CD4-positive, alpha-beta T cell treated with Interleukin-21 for 1 hour (primary cell): ENCODE data around the gene TRIB2.

ENCODE experiments used
- DNase-seq: peaks from one replicate; pipeline ENCODE4 v3.0.0-alpha.2; 2020

Gene TRIB2

GRCh38 chr2:12721566-12722446 is 5.1 kb downstream of the TRIB2 start:
- DNase-seq = no peak

GRCh38 chr2:12722447-12723316 is 5.9 kb downstream of the TRIB2 start:
- DNase-seq = no peak

GRCh38 chr2:12723736-12724463 is 7.2 kb downstream of the TRIB2 start:
- DNase-seq = no peak

GRCh38 chr2:12725233-12726187 is 8.8 kb downstream of the TRIB2 start:
- DNase-seq = no peak

GRCh38 chr2:12726271-12726670 is 9.5 kb downstream of the TRIB2 start:
- no peak for DNase-seq

GRCh38 chr2:12727065-12727464 is 10.3 kb downstream of the TRIB2 start:
- DNase-seq = no peak

GRCh38 chr2:12727641-12728040 is 10.9 kb downstream of the TRIB2 start:
- DNase-seq = no peak

GRCh38 chr2:12728221-12728777 is 11.6 kb downstream of the TRIB2 start:
- DNase-seq = peak; percentile 75

GRCh38 chr2:12730265-12730664 is 13.5 kb downstream of the TRIB2 start:
- no peak for DNase-seq

- no peak for DNase-seq
These were observed 15.1 kb downstream of the TRIB2 start for GRCh38 chr2:12731701-12732280.

GRCh38 chr2:12732651-12733050 is 15.9 kb downstream of the TRIB2 start:
- DNase-seq = no peak

- DNase-seq = no peak
These were observed 17.1 kb downstream of the TRIB2 start for GRCh38 chr2:12733846-12734245.

- no peak for DNase-seq
These were observed 18.3 kb downstream of the TRIB2 start for GRCh38 chr2:12734914-12735654.

- DNase-seq = no peak
These were observed 20.6 kb downstream of the TRIB2 start for GRCh38 chr2:12737297-12737696.

GRCh38 chr2:12737738-12738485 is 21.2 kb downstream of the TRIB2 start:
- DNase-seq = no peak

- DNase-seq = no peak
These were observed 23.1 kb downstream of the TRIB2 start for GRCh38 chr2:12739721-12740254.

- no peak for DNase-seq
These were observed 24.6 kb downstream of the TRIB2 start for GRCh38 chr2:12741380-12741779.

GRCh38 chr2:12742891-12743290 is 26.2 kb downstream of the TRIB2 start:
- no peak for DNase-seq

- DNase-seq = no peak
These were observed 33.6 kb downstream of the TRIB2 start for GRCh38 chr2:12750166-12750905.
